Hepatocyte (in vitro differentiated cells): ENCODE results near the gene SCN2B.

ENCODE experiments used
- CTCF ChIP-seq: fragments of 200-600 bp; sonication (generic); IDR thresholded peaks from 2 replicates; pipeline ENCODE4 v1.5.1; 2016; ENCODE audit warnings: antibody characterized with exemption, mild to moderate bottlenecking; ENCODE audit not compliant: poor library complexity
- EZH2 ChIP-seq: fragments of 200-600 bp; sonication (generic); IDR thresholded peaks from 2 replicates; pipeline ENCODE4 v1.6.1; 2016; ENCODE audit warnings: antibody characterized with exemption, mild to moderate bottlenecking, borderline replicate concordance

GRCh38 chr11:118148240-118148639 lies 28.2 kb downstream of the SCN2B start:
- TF ChIP-seq CTCF (no peak), EZH2 (no peak)
